Endothelial cell (in vitro differentiated cells): ENCODE data around the gene ADGRG6. TPM values are rescaled to one million over a fixed set of nuclear protein-coding genes. Genes with fewer than 3 reads are reported as not detected.

Experiments
- DNase-seq: peaks from one replicate; pipeline ENCODE4 v3.0.0; 2021; ENCODE audit warnings: low spot score
- H3K27ac Mint-ChIP-seq: one replicate; pipeline ENCODE4 v1.8.0; 2021; ENCODE audit warnings: mixed read lengths, inconsistent platforms; ENCODE audit not compliant: unreplicated experiment
- H3K27me3 Mint-ChIP-seq: one replicate; pipeline ENCODE4 v1.8.0; 2021; ENCODE audit warnings: mild to moderate bottlenecking, moderate library complexity, mixed read lengths, inconsistent platforms; ENCODE audit not compliant: unreplicated experiment
- H3K36me3 Mint-ChIP-seq: one replicate; pipeline ENCODE4 v1.8.0; 2021; ENCODE audit warnings: mild to moderate bottlenecking, low read depth, mixed read lengths, inconsistent platforms; ENCODE audit not compliant: unreplicated experiment
- H3K4me1 Mint-ChIP-seq: one replicate; pipeline ENCODE4 v1.8.0; 2021; ENCODE audit warnings: mild to moderate bottlenecking, mixed read lengths, inconsistent platforms; ENCODE audit not compliant: unreplicated experiment
- H3K4me3 Mint-ChIP-seq: one replicate; pipeline ENCODE4 v1.8.0; 2021; ENCODE audit warnings: mild to moderate bottlenecking, mixed read lengths, inconsistent platforms; ENCODE audit not compliant: unreplicated experiment
- H3K9me3 Mint-ChIP-seq: one replicate; pipeline ENCODE4 v1.8.0; 2021; ENCODE audit warnings: mixed read lengths, inconsistent platforms; ENCODE audit not compliant: unreplicated experiment
- total RNA-seq: library from RNA; stranded (reverse); fragmentation: NEBNext Ultra II Directional; extraction: Animal tissue kit (Norgen Biotek cat#: 25700); gene quantifications from one replicate; pipeline ENCODE4 v1.2.1, GENCODE V29; 2021; ENCODE audit not compliant: unreplicated experiment
- TF ChIP-seq, protein P1 (sequence below): fragments of 200-600 bp; sonication (generic); IDR thresholded peaks from one replicate; pipeline ENCODE4 v1.5.0; 2021; ENCODE audit warnings: antibody characterized with exemption; ENCODE audit not compliant: unreplicated experiment

Gene ADGRG6
- total RNA-seq, 1 donor from 2014 or later, result 8.8 TPM

DNA sequence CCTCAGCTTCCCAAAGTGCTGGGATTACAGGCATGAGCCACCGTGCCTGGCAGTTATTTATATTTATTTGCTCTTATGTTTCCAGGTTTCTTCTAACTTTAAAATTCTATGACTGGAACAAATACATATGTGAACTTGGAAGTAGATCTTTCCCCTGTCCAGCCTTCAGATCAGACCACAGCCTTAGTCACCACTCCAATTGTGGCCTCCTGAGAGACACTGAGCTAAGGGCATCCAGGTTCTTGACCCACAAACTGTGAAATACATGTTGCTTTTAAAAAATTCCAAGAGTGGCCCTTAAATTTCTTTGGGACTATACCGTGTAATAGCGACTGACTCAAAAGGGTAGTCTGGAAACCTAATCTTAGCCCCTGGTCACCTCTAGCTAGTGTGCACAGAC is 1.5 kb upstream of the ADGRG6 start:
- DNase-seq, result no peak
- Mint-ChIP-seq H3K9me3 (no peaks in the 10 kb centered on the region), H3K4me1 (peaks cover 3% of the 10 kb centered on the region), H3K36me3 (no peaks in the 10 kb centered on the region), H3K4me3 (no peak overlapping the region), H3K27me3 (peaks cover 19% of the 10 kb centered on the region), H3K27ac (no peak overlapping the region)
- TF ChIP-seq, protein P1, sequence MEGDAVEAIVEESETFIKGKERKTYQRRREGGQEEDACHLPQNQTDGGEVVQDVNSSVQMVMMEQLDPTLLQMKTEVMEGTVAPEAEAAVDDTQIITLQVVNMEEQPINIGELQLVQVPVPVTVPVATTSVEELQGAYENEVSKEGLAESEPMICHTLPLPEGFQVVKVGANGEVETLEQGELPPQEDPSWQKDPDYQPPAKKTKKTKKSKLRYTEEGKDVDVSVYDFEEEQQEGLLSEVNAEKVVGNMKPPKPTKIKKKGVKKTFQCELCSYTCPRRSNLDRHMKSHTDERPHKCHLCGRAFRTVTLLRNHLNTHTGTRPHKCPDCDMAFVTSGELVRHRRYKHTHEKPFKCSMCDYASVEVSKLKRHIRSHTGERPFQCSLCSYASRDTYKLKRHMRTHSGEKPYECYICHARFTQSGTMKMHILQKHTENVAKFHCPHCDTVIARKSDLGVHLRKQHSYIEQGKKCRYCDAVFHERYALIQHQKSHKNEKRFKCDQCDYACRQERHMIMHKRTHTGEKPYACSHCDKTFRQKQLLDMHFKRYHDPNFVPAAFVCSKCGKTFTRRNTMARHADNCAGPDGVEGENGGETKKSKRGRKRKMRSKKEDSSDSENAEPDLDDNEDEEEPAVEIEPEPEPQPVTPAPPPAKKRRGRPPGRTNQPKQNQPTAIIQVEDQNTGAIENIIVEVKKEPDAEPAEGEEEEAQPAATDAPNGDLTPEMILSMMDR, result no peak

DNA sequence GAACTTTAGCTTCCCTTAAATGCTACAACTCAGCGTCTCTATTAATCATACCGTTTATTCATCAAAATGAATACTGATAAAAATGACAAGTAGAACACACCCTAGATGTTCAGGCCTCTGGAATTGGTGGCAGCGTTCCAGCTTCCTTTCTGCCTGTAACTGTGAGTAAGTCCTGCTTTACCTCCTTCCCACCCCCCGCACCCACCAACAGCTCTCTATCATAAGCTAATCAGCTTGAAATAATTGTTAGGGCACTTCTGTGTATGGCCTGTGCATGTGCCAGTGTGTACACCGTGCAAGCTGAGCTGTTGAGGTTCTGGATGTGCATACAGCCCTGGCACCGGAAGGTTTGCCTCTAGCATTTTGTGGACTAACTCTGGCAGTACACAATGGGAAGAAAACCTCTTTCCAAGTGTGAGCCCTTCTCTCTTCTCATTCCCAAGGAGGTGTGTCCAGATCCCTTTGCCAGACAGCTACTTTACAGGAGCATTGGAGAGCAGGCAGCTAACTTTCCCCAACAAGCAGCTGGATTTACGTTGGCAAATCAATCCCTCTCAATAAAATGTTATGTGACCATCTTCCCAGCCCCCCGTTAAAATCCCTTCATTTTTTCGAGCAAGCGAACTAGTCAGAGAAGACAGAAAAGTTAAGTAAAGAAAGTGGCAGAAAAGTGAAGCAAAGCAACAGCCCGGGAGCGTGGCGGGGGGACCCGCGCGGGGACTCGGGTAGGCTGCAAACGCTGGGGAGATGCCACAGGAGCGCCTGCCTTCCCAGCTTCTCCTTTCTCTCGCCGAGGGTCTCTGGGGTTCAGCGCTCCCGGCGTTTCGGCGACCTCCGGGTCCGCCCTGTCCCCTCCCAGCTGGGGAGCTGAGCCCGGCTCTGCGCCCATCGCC is 803 bp upstream of the ADGRG6 start:
- H3K4me1 Mint-ChIP-seq, result peaks cover 3% of the 10 kb centered on the region
- no peak for DNase-seq
- peak overlapping the region; percentile 93 for H3K4me3 Mint-ChIP-seq
- H3K36me3 Mint-ChIP-seq, result no peaks in the 10 kb centered on the region
- H3K27me3 Mint-ChIP-seq, result peaks cover 19% of the 10 kb centered on the region
- no peak overlapping the region for H3K27ac Mint-ChIP-seq
- no peaks in the 10 kb centered on the region for H3K9me3 Mint-ChIP-seq
- TF ChIP-seq, protein P1, result no peak

DNA sequence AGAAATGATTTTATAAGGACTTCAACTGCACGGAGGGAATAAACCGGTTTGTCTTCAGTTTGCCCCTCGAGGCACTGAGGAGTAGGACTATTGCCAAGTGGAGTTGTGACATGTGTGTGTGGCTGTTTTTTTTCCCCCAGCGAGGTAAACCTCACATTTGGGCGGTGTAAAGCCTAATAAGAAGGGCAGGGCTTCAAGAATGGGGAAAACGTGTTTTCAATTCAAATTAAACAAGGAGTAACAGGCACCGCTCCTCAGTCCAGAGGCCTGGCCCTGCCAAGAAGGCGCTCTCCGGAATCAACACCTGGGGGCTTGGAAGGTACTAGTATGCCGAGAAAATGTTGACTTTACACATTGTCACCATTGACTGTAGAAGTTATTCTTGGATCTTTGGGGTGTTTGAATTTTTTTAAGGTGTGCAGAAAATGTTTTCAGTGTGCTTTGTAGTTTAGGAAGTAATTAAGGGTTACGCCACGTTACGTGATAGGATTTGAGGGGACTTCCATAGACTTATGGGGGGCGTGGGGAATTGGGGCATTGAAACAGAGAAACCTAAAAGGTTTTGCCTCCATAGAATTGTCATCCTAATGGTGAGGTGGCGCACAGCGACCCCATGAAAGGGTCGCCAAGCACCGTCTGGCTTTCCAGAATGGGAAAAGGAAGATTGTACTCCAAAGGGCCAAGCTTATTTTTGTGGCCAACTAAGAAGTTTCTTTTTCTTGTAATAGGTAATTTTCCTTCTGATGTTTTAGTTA is 791 bp downstream of the ADGRG6 start:
- no peak for DNase-seq
- H3K36me3 Mint-ChIP-seq, result no peaks in the 10 kb centered on the region
- no peaks in the 10 kb centered on the region for H3K9me3 Mint-ChIP-seq
- H3K4me3 Mint-ChIP-seq, result peak overlapping the region; percentile 71
- H3K4me1 Mint-ChIP-seq, result peaks cover 3% of the 10 kb centered on the region
- TF ChIP-seq, protein P1, result no peak
- H3K27me3 Mint-ChIP-seq, result peaks cover 19% of the 10 kb centered on the region
- no peak overlapping the region for H3K27ac Mint-ChIP-seq

DNA sequence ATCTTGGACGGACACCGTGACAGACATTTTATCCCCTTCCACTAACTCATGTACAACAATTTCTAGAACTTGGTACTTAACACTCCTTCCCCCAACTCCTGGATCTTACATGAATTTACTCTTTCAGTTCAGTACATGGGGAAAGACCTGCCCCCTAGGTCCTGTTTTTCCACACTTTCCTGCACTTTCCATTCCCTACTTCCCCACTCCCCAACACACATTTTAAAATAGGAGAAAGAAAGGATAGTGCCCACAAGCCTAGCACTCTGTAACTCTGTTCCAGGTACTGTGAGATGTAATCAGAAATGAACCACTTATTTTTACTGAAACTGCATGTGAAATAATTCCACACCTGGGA is 1.3 kb downstream of the ADGRG6 start:
- H3K4me3 Mint-ChIP-seq, result peak overlapping the region; percentile 24
- peaks cover 3% of the 10 kb centered on the region for H3K4me1 Mint-ChIP-seq
- no peaks in the 10 kb centered on the region for H3K36me3 Mint-ChIP-seq
- H3K9me3 Mint-ChIP-seq, result no peaks in the 10 kb centered on the region
- TF ChIP-seq, protein P1, result no peak
- no peak overlapping the region for H3K27ac Mint-ChIP-seq
- no peak for DNase-seq
- H3K27me3 Mint-ChIP-seq, result peaks cover 19% of the 10 kb centered on the region

DNA sequence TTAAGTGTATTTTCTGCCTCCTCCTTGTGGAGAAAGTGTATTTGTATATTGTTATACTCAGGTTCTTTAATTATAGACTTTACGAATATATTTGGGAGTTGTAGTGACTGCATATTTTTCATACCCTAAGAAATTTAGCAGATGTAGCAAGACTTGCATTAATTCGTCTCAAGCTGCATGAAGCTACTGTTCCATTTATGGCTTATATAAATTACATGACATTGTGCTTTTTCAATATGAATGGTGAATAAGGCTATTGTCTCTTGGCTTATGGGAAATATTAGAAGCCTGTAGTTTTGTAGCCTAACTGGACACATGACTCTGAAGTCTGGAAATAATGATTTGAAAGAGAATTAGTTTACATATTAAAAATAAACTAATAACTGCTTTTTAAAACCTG is 2.4 kb downstream of the ADGRG6 start:
- Mint-ChIP-seq H3K4me1 (peaks cover 3% of the 10 kb centered on the region), H3K4me3 (no peak overlapping the region), H3K27ac (no peak overlapping the region), H3K27me3 (peaks cover 21% of the 10 kb centered on the region), H3K9me3 (no peaks in the 10 kb centered on the region), H3K36me3 (no peaks in the 10 kb centered on the region)
- DNase-seq, result no peak
- TF ChIP-seq, protein P1, result no peak
